AG04449 (cell line): ENCODE measurements around the gene PEX26.

ENCODE experiments used
- CTCF ChIA-PET: fragments of 350-600 bp; formaldehyde crosslinking; extraction: SDS; loops from one replicate; lab custom pipeline; 2021; ENCODE audit warnings: antibody characterized with exemption; lab: Yijun Ruan, JAX
- POLR2A ChIA-PET: fragments of 400-600, 350-600 bp; formaldehyde crosslinking; extraction: SDS; loops from one replicate; lab custom pipeline; 2020; ENCODE audit warnings: antibody characterized with exemption, inconsistent platforms; lab: Yijun Ruan, JAX
- DNase-seq: peaks from one replicate; pipeline ENCODE4 v3.0.0-alpha.2; 2010; ENCODE audit warnings: low read depth, low spot score
- H3K4me3 ChIP-seq: 2 replicates; pipeline ENCODE4 v1.5.1; 2011; ENCODE audit warnings: low read depth, mild to moderate bottlenecking, control low read depth, low read length
- TF ChIP-seq, protein P1 (sequence below): IDR thresholded peaks from one replicate; pipeline ENCODE4 v1.5.1; 2011; ENCODE audit warnings: mild to moderate bottlenecking, moderate library complexity, low read length, control low read depth, inconsistent platforms; ENCODE audit not compliant: insufficient read depth; ENCODE audit errors: missing control alignments

The PEX26 gene

DNA sequence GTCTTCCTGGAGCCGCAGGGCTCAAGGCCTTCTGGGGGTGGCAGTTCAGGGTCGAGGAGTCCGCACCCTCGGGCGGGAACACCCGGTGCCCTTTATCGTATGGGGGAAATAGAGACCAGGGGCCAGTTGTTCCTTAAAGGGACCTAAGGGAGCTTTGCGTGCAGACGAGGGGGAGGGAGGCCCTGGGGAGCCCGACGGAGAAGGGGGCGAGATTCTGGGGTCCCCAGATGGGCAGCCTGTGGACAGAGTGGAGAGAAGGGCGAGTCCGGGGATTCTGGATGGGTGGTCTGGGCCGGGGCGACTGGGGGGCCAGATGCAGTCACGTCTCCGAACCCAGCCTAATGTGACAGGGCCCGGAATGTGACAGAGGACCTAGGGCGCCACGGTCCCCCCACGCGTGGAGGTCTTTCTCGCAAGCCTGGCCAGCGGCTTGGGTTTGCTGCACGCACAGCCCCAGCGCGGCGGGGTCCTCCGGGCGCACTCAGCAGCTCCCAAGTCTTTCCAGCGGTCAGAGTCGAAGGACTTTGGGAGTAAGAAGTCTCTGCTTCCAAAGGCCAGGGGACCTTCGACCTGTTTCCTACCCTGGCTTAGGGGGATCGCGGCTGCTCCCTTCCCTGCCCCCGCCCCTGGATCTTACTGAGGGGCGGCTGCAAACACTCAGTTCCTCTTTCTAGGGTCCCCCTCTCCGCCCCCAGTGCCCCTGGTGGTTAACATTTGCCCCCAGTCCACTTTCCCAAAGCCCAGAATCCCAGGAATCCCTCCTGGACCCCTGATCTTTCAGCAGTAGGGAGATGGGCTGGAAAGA lies 33.4 kb downstream of the PEX26 start:
- TF ChIP-seq, protein P1, sequence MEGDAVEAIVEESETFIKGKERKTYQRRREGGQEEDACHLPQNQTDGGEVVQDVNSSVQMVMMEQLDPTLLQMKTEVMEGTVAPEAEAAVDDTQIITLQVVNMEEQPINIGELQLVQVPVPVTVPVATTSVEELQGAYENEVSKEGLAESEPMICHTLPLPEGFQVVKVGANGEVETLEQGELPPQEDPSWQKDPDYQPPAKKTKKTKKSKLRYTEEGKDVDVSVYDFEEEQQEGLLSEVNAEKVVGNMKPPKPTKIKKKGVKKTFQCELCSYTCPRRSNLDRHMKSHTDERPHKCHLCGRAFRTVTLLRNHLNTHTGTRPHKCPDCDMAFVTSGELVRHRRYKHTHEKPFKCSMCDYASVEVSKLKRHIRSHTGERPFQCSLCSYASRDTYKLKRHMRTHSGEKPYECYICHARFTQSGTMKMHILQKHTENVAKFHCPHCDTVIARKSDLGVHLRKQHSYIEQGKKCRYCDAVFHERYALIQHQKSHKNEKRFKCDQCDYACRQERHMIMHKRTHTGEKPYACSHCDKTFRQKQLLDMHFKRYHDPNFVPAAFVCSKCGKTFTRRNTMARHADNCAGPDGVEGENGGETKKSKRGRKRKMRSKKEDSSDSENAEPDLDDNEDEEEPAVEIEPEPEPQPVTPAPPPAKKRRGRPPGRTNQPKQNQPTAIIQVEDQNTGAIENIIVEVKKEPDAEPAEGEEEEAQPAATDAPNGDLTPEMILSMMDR: no peak
- ChIA-PET CTCF (interaction anchor here (0.8 to 2.2 kb wide), 3 partner anchors 17 to 46 kb away, joined by 3 to 5 read pairs (median 4); no protein-coding TSS in a partner anchor), POLR2A (no interaction called here)
- peak overlapping the region; percentile 43 for H3K4me3 ChIP-seq
- no peak for DNase-seq

DNA sequence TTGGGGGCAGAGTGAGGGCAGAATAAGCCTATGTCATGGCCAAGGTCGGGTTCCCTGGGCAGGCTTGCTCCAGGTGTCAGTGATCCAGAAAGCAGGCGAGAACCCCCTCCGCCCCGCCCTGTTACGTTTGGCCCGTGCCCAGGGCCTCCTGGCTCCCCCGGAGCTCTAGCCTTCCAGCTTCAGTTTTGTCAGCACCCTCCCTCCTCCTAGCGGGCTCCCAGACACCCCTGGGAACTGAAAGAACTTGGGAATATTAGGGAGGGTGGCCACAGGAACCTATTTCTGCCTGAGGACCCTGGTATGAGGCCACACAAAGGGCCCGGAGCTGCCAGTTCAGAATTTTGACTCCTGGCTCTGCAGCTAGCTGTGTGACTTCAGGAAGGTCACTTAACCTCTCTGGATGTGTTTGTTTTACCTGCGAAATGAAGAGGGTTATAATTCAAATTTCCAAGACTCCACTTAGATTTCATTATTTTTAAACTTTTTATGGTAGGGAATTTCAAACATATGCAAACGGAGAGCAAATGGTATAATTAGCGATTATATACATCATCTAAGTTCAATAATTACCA lies 34.1 kb downstream of the PEX26 start:
- DNase-seq: no peak
- ChIA-PET CTCF (interaction anchor here (1.3 to 2.2 kb wide), 3 partner anchors 9 to 45 kb away, joined by 3 to 5 read pairs (median 4); no protein-coding TSS in a partner anchor), POLR2A (no interaction called here)
- no peak overlapping the region for H3K4me3 ChIP-seq
- TF ChIP-seq, protein P1: no peak

DNA sequence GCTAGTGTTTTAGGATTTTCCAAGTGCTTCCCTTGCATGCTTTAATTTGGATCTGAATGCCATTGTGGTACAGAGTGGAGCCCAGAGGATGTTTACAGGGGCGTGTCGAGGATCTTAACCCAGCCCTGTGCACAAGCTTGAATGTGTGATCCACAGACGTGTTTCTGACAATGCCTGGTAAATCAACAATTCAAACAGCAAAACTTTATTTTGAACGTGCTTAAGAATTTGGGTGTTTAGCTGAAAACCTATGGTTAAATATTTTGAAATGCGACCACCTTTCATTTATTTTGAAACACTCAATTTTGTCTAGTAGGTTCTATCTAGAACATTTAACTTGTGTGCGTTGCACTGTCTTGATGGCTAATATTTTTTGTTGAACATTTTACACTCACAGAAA lies 34.6 kb downstream of the PEX26 start:
- TF ChIP-seq, protein P1: no peak
- DNase-seq: no peak
- POLR2A ChIA-PET: no interaction called here
- CTCF ChIA-PET: interaction anchor here (0.8 to 2.2 kb wide), 4 partner anchors 9 to 45 kb away, joined by 3 to 5 read pairs (median 4); no protein-coding TSS in a partner anchor
- H3K4me3 ChIP-seq: no peak overlapping the region

DNA sequence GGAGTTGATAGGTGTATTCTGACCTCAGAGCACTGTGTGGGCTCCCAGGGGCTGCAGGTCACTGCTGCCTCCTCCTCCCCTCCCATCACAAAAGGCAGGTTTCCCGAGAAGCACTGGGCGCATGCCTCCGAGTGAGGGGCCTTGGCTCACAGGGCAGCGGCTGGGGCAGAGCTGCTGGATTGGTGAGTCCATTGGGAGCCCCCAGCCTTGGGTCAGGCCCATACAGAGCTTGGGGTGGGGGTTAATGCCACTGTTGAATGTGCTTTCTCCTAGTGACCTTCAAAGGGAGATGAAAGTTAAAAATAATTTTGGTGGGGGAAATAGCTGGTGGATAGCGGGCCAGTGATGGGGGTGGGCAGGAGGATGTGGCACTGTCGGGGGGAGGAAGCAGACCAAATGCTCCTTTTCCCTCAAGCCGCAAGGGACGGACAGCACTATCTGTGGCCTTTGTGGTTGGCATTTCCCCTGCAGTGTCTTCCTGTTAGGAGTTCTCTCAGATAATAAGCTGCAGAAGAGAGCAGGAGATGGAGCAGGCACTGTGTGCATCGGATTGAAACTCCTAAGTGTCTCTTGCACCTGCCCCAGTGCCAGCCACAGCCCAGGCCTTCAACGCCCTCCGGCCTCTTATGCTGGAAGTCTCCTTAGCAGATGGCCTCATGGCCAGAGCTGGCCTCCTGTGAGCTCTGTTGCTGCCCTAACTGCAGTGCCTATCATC lies 36.0 kb downstream of the PEX26 start:
- CTCF ChIA-PET: no interaction called here

DNA sequence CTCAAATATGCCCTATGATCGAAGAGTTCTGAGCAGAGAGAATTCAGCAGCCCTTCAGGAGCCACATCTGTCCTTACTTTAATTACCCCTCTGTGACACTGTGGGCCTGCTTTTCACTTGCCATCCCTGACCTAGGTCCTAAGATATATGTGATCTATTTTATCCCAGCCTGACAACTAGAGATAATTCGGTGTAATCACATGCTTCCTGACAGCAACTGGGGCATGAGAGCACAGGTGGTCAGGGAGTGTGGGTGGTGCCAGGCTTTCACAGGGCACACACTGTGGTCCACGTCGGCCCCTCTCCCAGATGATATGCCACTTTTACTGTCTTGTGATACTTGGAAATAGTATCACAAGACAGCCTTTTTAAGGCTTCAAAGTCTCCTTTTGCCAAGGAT lies 36.7 kb downstream of the PEX26 start:
- no peak overlapping the region for H3K4me3 ChIP-seq
- CTCF ChIA-PET: no interaction called here
- DNase-seq: no peak
- TF ChIP-seq, protein P1: no peak
- POLR2A ChIA-PET: no interaction called here

More for the DNA sequence above, 36.0 kb downstream of the PEX26 start:
- no peak overlapping the region for H3K4me3 ChIP-seq
- TF ChIP-seq, protein P1: no peak
- POLR2A ChIA-PET: no interaction called here
- no peak for DNase-seq
